HG03354 (cell line): ENCODE data around the gene HSH2D.
A peak's percentile ranks its signal among the peaks of the same experiment; 100 is the strongest.
"Not testable (repeated sequence)": the region's sequence is repeated elsewhere in the genome, so short reads cannot be mapped to it uniquely, and the experiment has no call there.

Experiments
- ATAC-seq: cut with Tn5 transposase; IDR thresholded peaks from one replicate; pipeline ENCODE4 v1.9.1; 2021; ENCODE audit warnings: mild to moderate bottlenecking; ENCODE audit not compliant: unreplicated experiment, poor library complexity, severe bottlenecking

HSH2D gene, protein sequence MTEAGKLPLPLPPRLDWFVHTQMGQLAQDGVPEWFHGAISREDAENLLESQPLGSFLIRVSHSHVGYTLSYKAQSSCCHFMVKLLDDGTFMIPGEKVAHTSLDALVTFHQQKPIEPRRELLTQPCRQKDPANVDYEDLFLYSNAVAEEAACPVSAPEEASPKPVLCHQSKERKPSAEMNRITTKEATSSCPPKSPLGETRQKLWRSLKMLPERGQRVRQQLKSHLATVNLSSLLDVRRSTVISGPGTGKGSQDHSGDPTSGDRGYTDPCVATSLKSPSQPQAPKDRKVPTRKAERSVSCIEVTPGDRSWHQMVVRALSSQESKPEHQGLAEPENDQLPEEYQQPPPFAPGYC

DNA sequence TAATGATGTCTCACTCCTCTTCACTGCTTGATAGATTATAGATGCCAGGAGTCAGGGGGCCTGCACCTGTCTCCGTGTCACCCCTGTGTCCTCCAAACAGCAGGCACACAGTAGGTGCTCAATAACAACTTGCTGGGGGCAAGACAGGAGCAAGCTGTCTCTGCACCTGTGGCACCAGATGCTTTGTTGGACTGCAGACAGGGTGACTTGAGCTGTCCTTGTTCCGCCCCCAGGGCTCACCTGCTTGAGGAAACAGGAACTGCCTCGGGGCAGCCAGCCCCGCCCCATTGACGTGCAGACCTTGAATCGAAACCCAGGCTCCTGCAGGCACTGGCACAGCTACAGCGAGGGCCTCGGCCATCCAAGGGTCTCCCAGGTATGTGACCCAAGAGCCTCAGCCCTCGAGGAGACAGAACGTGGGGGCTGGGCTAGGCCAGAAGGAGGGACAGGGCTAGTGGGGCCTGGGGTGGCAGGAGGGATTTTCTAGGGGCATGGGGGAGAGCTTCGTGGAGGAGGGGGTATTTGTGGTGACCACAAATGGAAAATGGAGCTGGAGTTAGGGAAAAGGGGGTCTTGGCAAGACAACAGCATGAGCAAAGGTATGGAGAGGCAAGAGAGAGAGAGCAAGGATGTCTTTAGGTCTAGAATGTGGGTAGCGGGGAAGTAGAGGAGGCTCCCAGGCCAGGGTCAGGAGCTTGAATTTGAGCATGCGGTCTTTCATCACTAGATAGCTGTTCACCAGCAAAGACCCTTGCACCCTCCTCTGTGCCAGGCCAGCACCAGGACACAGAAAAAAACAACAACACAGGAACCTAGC lies at the start of gene HSH2D:
HSH2D (plus strand) TSS at position 287 of the 817 bp plus-strand sequence. CDS start 5,066 bp downstream, outside the sequence.
- ATAC-seq: peak; percentile 75

DNA sequence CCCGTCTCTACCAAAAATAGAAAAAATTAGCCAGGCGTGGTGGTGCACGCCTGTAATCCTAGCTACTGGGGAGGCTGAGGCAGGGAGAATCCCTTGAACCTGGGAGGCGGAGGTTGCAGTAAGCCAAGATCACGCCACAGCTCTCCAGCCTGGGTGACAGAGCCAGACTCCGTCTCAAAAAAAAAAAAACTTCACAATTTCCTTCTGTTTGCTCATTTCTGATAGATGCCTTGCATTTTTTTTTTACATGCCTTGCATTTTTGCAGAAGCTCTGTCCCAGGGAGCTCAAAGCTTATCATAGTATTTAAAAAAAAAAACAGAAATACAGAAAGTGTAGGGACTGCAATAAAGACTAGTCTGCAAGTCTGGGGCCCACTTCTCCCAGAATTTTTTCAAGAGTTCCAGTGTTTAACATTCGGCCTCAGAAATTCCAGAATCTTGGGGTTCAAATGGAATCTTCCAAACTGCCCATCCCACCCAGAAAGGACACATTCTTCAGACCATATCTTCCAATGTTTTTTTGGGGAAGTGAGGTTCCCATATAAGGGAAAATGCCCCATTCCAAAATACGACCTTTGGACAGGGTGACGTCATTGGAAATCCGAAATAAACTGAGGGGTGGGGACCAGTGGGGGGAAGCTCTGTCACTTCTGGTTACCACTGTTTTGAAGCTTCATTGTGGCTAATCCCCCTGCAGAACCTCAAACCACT lies 49.0 kb upstream of the HSH2D start:
- ATAC-seq: no peak

DNA sequence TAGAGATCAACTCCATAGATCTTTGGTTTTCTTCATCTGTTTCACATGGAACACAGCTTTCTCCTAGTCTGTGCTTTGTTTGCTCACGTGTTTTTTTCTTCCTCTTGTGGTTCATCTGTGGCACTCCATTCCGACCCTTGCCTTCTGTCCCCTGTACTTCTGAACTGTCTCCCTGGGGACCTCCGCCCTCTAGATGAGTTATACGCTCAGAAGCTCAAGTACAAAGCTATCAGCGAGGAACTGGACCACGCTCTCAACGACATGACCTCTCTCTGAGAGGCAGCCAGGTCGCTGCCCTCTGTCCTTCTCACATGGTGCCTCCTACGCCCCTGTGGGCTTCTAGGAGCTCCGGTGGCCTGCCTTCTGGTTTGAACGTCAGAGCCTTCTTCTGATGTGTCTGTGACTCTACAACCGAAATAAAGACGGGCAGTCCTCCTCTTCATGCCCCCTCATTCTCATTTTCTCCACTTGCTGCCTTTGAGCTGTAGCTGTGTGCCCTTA lies 48.4 kb upstream of the HSH2D start:
- no peak for ATAC-seq

DNA sequence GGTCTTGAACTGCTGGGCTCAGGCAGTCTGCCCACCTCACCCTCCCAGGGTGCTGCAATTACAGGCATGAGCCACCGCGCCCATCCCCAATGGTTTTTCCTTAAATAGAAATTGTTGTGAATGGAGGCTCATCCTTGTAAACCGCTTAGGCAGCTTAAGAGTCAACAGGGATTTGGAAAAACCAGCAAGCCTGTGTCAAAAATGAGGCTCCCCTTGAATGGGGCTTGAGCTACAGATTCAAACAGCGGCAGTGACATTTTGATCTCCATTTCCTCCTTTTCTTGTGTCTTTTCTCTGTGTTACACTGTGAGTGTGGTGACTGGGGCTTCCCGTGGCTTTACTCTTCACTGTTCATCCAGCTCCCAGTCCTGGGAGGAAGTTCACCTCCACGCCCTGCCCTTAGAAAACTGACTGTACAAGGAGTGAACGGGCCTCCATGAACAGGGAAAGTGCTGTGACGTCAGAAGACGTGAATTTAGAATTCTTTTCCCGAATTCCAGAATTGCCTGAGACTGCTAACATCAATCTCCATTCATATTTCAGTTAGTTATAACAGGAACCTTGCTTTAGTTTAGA lies 47.1 kb upstream of the HSH2D start:
- no peak for ATAC-seq

DNA sequence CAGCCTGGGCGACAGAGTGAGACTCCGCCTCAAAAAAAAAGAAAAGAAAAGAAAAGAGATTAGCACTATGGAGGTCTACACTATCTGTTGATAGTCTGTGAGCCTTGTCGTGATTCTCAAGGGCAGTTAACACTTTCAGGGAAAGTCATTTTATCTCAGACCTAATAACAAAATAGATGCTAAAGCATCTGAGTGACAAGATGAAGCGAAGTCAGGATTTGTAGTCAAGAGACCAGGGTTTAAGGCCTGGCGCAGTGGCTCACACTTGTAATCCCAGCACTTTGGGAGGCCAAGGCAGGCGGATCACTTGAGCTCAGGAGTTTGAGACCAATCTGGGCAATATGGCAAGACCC lies 45.1 kb upstream of the HSH2D start:
- no peak for ATAC-seq

DNA sequence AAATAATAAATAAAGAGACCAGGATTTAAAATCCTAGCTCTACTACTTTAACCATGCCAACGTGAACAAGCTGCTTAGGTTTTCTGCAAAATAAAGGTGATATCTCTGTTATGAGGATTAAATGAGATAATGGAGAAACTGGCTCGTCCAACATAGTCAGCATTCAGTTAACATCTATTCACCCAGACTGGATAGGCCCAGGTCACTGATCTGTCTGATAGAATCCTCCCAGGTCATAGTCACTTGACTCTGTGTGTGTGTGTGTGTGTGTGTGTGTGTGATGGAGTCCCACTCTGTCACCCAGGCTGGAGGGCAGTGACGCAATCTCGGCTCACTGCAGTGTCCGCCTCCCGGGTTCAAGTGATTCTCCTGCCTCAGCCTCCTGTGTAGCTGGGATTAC lies 44.7 kb upstream of the HSH2D start:
- ATAC-seq: no peak

DNA sequence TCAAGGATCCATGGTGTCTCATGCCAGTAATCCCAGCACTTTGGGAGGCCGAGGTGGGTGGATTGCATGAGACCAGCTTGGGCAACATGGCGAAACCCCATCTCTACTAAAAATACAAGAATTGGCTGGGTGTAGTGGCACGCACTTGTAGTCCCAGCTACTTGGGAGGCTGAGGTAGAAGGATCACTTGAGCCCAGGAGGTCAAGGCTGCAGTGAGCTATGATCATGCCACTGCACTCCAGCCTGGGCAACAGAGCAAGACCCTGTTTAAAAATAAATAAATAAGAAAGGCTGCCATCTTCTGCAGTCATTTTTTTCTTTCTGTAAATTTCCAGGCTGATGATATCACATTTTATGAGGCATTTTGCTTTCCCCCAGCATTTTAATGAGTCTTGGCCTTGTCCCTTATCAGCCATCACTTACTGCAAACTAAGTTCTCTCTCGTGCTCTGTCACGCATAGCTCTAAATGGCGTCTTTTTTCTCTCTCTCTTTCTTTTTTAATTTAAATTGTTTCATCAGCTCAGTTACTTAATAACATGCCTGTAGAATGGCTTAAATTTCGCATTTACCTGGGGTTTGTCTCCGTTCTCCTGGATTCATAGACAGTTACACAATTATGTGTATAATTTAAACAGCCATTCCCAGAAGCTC lies 44.0 kb upstream of the HSH2D start:
- not testable (repeated sequence) for ATAC-seq

DNA sequence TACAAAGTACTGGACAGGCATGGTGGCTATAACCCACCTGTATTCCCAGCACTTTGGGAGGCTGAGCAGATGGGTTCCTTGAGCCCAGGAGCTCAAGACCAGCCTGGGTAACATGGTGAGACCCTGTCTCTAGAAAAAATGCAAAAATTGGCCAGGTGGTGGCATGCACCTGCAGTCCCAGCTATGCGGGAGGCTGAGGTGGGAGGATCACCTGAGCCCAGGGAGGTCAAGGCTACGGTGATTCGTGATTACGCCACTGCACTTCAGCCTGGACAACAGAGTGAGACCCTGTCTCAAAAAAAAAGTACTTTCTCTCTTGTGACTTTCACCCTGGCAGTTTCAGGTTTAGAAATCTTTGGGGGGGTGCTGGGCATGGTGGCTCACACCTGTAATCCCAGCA lies 43.0 kb upstream of the HSH2D start:
- ATAC-seq: no peak

DNA sequence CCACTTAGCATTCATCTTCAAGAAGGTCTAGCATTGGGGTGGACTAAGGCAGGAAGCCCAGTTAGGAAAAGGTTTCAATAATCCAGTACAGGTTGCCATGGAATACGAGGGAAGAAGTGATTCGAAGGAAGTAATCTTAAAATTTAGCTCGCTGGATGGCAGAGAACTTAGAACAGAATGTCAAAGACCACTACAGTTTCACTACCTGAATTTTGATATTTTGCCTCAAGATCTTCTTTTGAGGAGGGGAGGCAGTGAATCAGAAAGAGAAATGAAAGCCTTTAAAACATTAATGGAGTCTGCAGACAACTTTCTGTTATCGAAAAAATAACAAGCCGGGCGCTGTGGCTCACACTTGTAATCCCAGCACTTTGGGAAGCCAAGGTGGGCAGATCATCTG lies 38.8 kb upstream of the HSH2D start:
- ATAC-seq: no peak

DNA sequence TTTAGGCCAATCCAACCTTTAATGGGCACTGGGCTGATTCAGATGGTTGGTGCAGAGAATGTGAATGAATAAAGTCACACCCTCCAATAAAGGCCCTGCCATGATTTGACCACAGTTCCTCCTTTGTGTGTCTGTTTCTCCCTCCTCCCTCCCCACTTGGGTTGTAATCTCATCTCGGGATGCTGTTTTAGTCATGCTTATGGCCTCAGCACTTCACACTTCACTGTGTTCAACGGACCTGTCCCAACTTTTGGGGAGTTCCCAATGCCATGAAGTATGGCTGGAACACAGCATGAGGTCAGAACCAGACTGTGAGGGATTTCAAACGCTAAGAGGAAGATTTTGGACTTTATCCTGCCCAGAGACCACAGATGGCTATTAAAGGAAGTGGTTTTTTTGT lies 37.4 kb upstream of the HSH2D start:
- ATAC-seq: no peak

DNA sequence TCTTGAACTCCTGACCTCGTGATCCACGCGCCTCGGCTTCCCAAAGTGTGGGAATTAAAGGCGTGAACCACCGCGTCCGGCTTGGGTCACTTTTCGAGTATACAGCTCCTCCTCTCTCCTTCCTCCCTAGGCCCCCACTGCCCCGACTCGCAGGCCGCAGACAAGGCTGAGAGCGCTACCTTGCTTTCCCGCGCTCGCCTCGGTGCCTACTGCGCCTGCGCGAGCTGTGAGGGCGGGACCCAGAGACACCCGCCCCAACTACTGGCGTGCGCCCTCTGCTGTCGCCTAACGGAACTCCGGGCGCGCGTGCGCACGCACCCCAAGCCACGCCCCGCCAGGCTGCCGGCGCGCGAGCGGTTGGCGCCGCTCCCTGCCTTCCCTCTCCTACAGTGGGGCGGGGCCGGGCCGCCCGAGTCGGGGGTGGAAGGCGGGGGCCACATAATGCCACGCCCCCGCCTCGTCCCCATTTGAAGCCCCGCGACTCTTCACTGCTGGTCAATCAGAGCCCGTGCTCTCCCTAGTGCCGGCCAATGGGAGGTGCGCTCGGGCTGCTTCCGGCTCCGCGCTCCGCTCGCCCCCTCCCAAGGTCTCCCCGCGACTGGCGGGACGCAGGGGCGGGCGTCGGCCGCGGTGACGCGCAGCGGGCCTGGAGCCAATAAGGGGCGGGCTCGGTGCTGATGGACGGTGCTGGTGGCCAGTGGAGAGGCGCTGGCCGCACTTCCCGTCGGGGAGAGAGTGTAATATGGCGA lies 32.2 kb upstream of the HSH2D start, which contains the start of gene RAB8A:
RAB8A (plus strand) TSS at position 730 of the 749 bp plus-strand sequence; CDS start at position 743, 13 bp downstream.
- ATAC-seq: peak; percentile 90

DNA sequence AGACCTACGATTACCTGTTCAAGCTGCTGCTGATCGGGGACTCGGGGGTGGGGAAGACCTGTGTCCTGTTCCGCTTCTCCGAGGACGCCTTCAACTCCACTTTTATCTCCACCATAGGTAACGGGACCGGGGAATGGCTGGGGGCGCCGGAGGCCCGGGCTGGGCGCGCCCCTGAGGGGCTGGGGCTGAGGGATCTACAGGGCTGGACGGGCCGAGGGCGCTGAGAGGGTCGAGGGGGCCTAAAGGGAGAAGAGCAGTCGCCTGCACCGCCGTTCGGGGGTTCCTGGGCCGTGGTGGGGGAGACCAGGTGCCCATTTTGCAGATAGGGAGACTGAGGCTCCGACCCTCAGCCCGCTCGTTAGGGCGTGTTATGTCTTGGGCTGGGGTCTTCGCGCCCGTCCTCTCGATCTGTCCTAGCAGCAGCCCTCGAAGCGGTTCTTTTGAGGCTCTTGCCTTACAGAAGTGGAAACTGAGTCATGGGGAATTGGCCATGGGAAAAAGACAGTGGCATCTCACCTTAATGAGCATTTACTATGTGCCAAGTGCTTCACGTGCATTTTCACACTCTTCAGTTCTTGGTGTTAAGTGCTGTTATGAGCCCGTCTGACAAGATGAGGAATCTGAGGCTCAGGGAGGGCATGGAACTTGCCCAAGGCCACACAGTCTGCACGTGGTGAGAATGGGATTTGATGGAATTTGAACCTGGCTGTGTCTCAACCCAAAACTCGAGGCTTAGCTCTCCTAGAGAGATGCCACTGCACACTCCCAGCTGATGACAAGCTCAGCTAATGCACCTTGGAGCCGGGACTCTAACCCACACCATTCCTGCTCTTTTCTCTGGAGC lies 31.4 kb upstream of the HSH2D start:
- ATAC-seq: no peak

DNA sequence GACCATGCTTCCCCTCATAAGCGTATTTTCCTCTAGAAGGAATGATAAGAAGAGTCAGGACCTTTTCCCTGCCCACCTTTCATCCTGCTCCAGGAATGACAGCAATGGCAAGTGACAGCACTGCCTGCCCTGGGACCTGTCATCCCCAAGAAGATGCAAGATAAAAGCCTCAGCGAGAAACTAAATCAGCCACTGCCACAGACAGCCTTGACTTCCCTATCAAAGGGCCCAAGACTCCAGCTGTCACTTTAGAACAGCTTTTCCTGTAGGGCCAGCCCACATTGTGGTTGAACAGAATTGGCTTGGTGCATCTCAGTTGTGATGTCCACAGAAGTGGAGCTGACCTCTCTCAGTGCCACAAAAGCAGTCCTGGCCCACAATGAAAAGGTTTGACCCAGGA lies 30.7 kb upstream of the HSH2D start:
- no peak for ATAC-seq

DNA sequence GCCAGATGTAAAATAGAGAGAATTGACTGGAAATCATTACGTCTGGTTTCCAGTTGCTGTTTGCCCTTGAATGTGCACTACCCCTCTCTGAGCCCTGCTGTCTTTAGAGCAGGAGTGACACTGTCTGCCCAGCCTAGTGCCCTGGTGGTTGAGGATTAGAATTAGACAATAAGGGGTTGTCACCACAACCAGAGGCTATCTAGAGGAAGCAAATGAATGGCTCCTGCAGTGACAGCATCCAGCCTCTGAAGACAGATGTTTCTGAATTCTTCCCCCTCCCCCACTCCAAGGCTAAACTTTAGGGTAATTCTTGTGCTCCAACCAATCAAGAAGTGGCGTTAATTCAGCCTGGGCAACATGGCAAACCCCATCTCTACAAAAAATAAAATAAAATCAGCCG lies 29.8 kb upstream of the HSH2D start:
- ATAC-seq: no peak

DNA sequence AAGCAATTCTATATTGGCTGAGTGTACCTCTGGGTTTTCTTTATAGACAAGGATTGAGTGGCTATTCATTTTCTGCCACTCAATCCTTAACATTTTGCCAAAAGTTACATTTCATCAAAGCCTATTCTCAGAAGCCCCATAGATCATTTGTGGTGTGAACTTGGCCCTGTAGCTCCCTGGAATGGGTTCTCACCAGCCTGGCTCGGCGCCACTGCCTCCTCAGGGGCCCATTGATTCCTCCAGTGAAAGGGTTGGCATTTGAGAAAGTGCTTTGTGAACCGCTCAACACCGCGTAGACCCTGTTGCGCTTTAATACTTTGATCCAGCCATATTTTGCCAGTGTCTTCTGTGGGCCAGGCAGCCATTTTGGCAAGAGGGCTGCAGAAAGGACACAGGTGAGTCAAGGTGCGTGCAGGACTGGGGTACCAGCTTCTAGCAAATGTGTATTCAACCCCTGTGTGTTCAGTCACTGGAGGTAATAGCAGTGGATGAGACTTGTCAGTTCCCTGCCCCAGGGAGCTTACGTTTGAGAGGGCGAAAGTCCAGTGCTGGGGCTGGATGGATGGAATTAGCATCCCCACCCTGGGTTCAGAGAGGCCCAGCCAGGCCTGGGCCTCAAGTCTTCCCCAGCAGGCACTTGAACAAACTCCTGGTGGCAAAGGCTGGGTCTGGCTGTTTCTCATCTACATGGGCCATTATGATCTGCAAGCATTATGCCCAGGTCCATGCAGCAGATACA lies 28.0 kb upstream of the HSH2D start:
- no peak for ATAC-seq

DNA sequence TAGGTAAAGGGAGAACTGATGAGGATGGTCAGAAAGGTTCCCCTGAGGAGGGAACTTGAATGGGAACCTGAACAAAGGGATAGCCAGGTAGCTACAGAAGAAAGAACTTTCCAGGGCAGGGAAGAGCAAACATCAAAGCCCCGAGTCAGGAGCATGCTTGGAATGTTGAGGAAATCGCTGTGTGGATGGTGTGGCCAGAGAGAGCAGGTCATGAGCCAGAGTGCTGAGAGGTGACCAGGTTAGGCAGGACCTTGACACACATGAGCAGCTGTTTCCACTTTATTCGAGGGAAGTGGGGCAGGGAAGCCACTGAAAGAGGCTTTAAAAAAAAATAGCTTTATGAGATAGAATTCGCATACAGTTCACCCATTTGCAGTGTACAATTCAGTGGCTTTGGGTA lies 27.4 kb upstream of the HSH2D start:
- ATAC-seq: no peak

DNA sequence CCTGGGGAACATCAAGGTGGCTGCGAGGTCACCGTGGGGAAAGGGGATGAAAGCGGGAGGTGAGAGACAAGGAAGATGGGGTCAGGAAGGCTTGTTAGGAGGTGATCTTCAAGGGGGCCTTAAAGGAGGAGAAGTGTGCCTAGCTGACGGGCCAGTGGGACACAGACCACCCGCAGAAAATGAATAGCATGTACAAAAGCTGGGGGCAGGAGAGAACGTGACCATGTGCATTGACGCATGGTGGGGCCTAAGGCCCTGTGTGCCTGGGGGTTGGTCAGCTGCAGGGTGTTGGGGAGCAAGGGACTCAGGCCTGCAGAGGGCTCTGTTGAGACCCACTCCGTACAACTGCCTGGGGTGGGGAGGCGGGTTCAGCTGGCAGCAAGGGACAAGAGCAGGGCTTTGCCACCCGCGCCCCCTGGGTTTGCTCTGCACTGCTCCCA lies 25.9 kb upstream of the HSH2D start:
- ATAC-seq: no peak
